GM12878 (cell line): ENCODE measurements around the gene MYO9B.

Experiments
- CHD4 ChIP-seq: fragments of 200-600 bp; sonication (generic); IDR thresholded peaks from 2 replicates; pipeline ENCODE4 v1.6.1; 2016; ENCODE audit warnings: mild to moderate bottlenecking
- CREM ChIP-seq: IDR thresholded peaks from 2 replicates; pipeline ENCODE4 v1.6.1; 2014; ENCODE audit warnings: antibody characterized with exemption, low read depth
- EZH2 ChIP-seq: IDR thresholded peaks from 2 replicates; pipeline ENCODE4 v1.6.1; 2012; ENCODE audit warnings: low read depth, mild to moderate bottlenecking, control low read depth, inconsistent platforms, low read length, borderline replicate concordance; ENCODE audit not compliant: control insufficient read depth
- JUND ChIP-seq: IDR thresholded peaks from 2 replicates; pipeline ENCODE4 v1.6.1; 2012; ENCODE audit warnings: low read depth, mild to moderate bottlenecking, low read length, improper control_type of control experiment, moderate library complexity
- MYB ChIP-seq: fragments of 150-350 bp; IDR thresholded peaks from 2 replicates; pipeline ENCODE4 v1.6.1; 2014; ENCODE audit warnings: mild to moderate bottlenecking, low read depth, low read length, borderline replicate concordance
- NBN ChIP-seq: fragments of 450-650 bp; IDR thresholded peaks from 2 replicates; pipeline ENCODE4 v1.6.1; 2016
- PML ChIP-seq: IDR thresholded peaks from 2 replicates; pipeline ENCODE4 v1.6.1; 2012; ENCODE audit warnings: low read length, inconsistent platforms
- TF ChIP-seq, protein P1 (sequence below), 3 experiments: IDR thresholded peaks in 2 of 3; conservative IDR thresholded peaks in 1 of 3; 2 replicates each; pipeline ENCODE4 v1.5.1; 2011; ENCODE audit warnings: low read depth in 3 of 3, low read length in 3 of 3, mild to moderate bottlenecking in 3 of 3, control low read depth in 2 of 3, moderate library complexity in 2 of 3, inconsistent platforms in 1 of 3, mixed read lengths in 1 of 3; ENCODE audit not compliant: control insufficient read depth in 2 of 3, insufficient read depth in 1 of 3; ENCODE audit errors: extremely low read depth in 1 of 3

DNA sequence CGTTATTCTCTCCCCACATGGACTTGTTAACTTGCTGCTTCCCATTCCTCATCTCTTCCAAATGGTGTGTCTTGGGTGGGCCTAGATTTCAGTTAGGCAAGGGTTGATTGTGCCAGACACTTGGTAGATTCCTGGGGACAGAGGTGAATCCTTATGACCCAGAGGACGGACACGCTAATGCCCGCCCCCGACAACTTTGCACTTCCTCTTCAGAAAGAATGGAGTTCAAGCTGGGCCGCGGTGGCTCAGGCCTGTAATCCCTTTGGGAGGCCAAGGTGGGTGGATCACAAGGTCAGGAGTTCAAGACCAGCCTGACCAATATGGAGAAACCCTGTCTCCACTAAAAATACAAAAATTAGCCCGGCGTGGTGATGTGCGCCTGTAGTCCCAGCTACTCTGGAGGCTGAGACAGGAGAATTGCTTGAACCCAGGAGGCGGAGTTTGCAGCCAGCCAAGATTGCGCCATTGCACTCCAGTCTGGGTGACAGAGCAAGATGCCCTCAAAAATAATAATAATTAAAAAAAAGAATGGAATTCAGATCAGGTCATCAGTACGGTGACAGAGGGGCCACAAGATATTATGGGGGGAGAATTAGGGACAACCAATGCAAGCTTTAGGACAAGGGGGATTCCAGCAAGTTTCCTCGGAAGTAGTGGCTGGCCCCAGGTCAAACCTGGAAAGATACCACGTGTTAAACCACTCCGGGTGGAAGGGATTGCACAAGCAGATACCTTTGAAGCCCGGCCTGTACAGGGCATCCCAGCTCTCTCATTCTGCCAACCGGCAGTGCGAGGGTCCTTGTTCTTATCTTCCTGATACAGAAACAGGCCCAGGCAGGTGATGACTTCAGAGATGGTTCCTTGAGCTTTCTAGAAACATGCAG, 2.7 kb downstream of the MYO9B start:
- TF ChIP-seq EZH2 (no peak), CREM (no peak), CHD4 (no peak), MYB (no peak), PML (no peak), NBN (no peak), JUND (no peak)
- TF ChIP-seq, protein P1, sequence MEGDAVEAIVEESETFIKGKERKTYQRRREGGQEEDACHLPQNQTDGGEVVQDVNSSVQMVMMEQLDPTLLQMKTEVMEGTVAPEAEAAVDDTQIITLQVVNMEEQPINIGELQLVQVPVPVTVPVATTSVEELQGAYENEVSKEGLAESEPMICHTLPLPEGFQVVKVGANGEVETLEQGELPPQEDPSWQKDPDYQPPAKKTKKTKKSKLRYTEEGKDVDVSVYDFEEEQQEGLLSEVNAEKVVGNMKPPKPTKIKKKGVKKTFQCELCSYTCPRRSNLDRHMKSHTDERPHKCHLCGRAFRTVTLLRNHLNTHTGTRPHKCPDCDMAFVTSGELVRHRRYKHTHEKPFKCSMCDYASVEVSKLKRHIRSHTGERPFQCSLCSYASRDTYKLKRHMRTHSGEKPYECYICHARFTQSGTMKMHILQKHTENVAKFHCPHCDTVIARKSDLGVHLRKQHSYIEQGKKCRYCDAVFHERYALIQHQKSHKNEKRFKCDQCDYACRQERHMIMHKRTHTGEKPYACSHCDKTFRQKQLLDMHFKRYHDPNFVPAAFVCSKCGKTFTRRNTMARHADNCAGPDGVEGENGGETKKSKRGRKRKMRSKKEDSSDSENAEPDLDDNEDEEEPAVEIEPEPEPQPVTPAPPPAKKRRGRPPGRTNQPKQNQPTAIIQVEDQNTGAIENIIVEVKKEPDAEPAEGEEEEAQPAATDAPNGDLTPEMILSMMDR (IDR thresholded peaks at IDR 0.05 in 2 of 3, conservative IDR thresholded peaks at IDR 0.05 in 1 of 3; ENCODE audit: control insufficient read depth in 2 of 3, extremely low read depth in 1 of 3, insufficient read depth in 1 of 3, low read depth in 3 of 3, low read length in 3 of 3) = no peak
